COR-L47 (cell line): ENCODE results near the gene SLC16A6.
"Not testable (repeated sequence)": the region's sequence is repeated elsewhere in the genome, so short reads cannot be mapped to it uniquely, and the experiment has no call there.

ENCODE experiments used
- DNase-seq: peaks from one replicate; lab custom pipeline; 2025; lab: John Stamatoyannopoulos, UW

SLC16A6 gene

GRCh38 chr17:68290955-68291835, at the start of gene SLC16A6, which contains the start of gene ARSG:
Gene SLC16A6 (minus strand): TSS chr17:68291127. CDS start chr17:68278320, 12,807 bp downstream.
Gene ARSG (plus strand): TSS chr17:68291495. CDS start chr17:68307494, 15,999 bp downstream.
- DNase-seq: peak; percentile 80

- no peak for DNase-seq
Observed at GRCh38 chr17:68334393-68334792, 43.5 kb upstream of the SLC16A6 start.

GRCh38 chr17:68331932-68332331, 41.0 kb upstream of the SLC16A6 start:
- DNase-seq: not testable (repeated sequence)

GRCh38 chr17:68329331-68329730, 38.4 kb upstream of the SLC16A6 start:
- no peak for DNase-seq

- DNase-seq: no peak
Observed at GRCh38 chr17:68328676-68329075, 37.7 kb upstream of the SLC16A6 start.

DNA sequence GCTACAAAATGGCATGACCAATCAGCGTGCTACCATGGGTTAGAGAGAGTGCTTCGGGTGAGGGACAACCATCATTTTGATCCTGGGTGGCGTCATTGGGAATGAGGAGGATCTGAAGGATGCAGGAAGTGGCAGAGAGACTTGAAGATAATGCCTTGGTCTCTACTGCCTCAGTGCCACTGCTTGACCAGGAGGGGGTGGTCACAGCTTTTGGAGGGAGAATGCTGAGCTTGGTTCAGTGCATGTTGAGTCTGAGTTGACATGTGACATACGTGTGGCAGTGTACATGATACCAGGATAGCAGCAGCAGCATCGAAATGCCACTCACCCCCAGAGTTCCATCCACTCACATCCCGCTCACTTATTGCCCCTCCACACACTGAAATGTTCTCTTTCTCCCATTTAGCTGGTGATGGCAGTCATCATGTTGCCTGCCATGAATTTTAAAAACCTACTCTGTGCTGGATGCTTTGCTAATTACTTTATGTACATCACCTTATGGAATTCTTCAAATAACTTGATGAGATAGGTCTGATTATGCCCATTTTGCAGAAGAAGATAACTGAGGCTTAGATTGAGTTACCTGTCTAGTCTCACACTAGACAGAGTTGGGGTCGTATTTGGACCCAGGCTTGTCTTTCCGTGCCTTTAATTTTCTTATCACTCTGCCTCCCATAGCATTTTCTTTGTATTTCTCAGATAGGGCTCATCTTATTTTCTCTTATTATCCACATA, 37.1 kb upstream of the SLC16A6 start:
- no peak for DNase-seq

DNA sequence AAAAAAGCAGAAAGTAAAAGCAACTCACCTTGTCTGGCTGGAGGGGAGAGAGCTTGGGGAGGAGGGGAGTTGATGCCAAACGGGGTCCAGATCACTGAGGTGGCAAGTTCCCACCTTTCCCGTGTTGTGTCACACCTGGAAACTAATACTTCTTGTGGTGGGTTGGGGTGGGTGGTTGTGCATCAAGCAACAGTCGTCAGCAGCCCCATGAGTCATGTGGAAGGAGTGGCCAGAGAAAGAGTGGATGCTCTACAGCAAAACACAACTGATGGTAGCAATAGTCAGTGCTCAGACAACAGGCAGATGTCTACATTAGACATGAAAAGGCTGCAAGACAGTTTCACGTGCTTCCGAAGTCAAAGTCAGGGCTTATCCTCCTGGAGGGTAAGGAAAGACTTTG, 35.8 kb upstream of the SLC16A6 start:
- DNase-seq: no peak

DNA sequence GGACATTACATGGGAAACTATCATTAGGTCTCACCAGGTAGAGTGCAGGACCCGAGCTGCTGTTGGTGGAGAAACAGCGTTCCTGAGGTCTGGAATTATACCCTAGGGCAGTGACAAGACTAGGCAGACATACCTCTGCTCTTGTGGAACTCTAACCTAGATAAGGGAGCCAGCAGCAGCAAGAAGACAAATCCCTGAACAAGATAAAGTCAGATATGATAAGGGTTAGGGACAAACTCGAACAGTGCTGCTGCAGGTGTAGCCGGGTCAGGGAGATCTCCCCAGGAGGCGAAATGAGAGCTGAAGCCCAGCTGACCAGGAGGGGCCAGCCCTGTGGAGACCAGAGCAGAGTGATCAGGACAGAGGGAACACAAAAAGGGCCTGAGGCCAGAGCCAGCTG, 35.0 kb upstream of the SLC16A6 start:
- no peak for DNase-seq

DNA sequence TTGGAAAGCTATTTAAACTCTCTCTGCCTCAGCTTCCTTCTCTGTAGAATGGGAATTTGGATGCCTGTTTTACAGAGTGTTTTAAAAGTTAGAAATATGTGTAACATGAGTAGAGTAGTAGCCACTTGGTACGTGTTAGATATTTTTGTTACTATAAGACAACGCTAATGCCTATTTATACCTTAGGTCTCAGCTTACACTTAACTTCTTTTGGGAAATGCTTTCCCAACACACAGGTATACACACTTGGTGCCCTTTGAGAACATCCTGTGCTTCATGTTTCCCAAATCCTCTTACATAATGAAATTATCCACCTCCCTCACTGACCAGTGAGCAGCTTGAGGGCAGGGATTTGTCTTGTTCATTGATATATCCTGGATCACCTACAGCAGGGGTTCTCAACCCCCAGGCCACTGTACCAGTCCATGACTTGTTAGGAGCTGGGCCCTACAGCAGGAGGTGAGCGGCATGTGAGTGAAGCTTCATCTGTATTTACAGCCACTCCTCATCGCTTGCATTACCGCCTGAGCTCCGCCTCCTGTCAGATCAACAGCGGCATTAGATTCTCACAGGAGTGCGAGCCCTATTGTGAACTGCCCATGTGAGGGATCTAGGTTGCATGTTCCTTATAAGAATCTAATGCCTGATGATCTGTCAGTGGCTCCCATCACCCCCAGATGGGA, 33.9 kb upstream of the SLC16A6 start:
- no peak for DNase-seq

- DNase-seq: no peak
Observed at GRCh38 chr17:68324114-68324513, 33.2 kb upstream of the SLC16A6 start.

- no peak for DNase-seq
Observed at GRCh38 chr17:68322630-68323029, 31.7 kb upstream of the SLC16A6 start.

- no peak for DNase-seq
Observed at GRCh38 chr17:68321556-68321954, 30.6 kb upstream of the SLC16A6 start.

DNA sequence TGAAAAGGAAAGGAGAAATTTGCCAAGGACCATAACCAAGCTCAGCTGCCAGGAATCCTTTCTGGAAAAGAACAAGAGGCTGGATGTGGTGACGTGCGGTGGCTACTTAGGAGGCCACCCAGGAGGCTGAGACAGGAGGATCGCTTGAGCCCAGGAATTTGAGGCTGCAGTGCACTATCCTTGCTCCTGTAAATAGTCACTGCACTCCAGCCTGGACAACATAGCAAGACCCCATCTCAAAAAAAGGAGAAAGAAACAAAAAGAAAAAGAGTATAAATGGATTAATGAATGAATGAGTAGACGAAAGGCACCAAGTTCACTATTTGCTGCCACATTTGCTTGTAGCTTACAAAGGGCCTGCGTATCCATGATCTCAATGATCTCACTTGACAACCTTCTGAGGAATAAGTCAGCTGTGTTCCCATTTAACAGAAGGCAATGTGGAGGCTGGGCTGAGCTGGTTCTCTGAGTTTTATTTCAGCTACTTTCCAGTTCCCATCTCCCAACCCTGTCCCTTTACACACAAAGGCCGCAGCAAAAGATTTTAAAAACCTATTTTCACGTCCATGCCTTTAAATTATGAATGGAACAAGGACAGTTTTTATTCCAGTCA, 30.1 kb upstream of the SLC16A6 start:
- no peak for DNase-seq

- DNase-seq: no peak
Observed at GRCh38 chr17:68320311-68320865, 29.5 kb upstream of the SLC16A6 start.

DNA sequence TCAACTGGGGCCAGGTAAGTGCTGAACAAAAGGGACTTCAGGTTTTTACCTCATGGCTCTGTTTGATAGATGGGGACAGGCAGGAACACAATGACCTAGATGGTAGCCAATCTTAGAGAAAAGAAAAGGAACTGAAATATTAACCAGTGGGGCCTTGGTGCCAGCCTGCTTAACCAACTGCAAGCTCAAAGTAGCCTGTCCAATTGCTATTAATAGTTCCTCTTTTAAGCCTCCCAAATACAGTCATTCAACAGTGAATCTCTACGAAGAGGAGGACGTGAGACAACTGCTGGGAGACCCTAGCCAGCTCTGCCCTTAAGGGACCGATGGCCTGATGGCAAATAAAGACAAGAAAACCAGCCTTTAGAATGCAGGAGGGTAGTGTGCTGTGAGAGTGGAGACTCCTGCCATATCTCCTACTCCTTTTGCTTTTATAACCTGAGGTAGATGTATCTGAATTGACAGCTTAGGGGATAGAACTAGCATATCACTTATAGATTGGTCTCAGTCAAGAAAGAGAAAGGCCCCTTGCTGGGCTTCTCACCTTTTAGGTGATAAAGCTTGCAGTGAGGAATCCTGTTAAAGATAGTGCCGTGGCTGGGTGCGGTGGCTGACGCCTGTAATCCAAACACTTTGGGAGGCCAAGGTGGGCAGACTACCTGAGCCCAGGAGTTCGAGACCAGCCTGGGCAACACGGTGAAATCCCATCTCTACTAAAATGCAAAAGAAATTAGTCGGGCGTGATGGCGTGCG, 28.7 kb upstream of the SLC16A6 start:
- no peak for DNase-seq

DNA sequence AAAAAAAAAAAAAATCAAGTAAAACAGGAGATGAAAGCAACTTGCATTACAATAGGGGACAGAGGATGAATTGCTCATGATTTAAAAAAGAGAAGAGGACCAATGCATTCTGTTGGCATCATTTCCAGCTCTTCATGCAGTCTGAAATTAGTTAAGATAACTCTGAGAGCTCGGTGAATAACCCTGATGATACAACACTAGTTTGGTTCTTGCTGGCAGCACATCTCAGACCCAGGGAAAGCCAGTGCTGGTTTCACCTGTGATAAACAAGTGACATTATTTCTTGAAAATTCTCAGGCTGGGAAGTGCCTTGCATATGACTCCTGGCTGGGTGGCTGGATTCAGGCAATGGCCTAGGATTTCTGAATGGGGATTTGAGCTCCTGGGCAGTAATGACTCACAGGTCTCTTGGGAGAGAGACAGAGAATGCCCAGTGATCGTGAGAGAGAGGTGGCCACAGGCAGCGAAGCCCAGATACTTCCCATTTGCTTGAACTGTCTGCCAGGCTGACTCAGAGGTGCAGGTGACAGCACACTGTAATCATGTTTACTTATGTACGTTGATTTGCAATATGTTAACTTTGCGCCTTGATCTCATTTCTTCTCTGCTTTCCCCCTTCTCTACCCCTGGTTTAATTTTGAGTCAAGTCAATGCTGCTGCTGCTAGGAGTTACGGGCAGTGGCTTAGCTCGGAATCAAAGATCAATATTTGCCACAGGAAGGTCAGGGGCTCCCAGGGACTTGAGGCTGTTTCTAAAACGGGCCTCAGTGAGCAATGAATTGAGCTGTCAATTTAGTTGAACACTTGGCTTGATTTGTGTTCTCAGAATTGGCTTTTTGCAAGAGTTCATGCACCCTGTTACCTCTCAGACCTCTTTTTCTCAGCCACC, 27.4 kb upstream of the SLC16A6 start:
- DNase-seq: no peak

DNA sequence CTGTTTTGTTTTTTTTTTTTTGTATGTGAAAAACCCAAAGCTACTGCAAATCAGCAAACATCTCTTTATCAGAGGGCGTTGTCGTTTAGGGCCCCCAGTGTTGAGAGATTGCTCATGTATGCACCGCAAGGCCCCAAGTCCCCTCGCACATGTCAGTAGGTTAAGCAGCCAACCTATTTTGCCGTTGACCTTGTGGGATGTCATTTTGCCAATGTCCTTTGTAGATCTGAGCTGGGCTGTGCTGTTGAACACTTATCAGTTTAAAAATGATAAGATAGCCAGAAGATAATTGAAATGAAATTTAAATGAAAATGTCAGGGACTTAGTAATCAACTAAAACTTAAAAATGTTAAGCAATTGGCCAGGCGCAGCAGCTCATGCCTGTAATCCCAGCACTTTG, 26.5 kb upstream of the SLC16A6 start:
- DNase-seq: no peak

GRCh38 chr17:68315930-68316329, 25.0 kb upstream of the SLC16A6 start:
- DNase-seq: no peak

DNA sequence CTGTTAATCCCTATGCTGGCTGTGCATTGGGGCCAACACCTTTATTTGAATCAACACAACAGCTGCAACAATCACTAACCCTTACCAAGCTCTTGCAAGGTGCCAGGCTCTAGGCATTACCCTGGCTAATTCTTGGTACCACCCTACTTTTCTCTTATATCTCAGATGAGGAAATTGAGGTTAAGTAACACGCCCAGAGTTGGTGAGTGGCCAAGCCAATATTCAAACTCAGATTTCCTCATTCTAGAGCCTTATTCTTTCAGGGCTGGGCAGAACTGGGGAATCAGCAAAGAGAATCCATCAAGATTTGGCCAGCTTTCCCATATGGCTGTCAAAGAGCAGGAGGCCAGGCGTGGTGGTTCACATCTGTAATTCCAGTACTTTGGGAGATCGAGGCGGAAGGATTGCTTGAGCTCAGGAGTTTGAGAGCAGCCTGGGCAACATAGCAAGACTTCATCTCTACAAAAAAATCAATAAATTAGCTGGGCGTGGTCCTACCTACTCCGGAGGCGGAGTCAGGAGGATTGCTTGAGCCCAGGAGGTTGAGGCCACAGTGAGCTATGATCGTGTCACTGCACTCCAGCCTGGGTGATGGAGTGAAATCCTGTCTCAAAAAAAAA, 24.1 kb upstream of the SLC16A6 start:
- DNase-seq: no peak

DNA sequence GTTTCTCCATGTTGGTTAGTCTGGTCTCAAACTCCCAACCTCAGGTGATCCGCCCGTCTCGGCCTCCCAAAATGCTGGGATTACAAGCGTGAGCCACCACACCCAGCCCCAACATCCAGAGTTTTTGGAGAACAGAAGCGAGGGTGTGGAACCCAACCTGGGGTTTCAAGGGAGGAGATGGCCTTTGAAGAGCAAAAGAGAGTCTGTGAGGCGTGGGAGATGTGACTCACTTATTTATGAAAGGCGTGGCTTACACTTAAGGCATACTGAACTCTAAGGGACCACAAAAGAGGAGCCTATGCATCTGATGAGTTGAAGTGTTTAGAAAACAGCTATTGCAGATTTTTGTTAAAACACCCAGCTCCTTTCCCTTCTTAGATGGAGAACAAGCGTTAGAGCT, 19.2 kb upstream of the SLC16A6 start:
- DNase-seq: no peak
